T-helper 1 cell treated with Interleukin-12 subunit alpha and Interleukin-12 subunit beta and Interleukin-4 antibody, amounts not matched to agents 30 μg/mL and 1 μg/mL, for 36 hours (primary cell): Measurements from ENCODE around the gene SLC8A3.
A peak's percentile ranks its signal among the peaks of the same experiment; 100 is the strongest.

Source experiments
- H3K27ac Mint-ChIP-seq: one replicate; pipeline ENCODE4 v1.8.0; 2021; ENCODE audit warnings: mild to moderate bottlenecking, mixed read lengths
- H3K27me3 Mint-ChIP-seq: one replicate; pipeline ENCODE4 v1.8.0; 2021; ENCODE audit warnings: low read depth, mixed read lengths
- H3K36me3 Mint-ChIP-seq: one replicate; pipeline ENCODE4 v1.8.0; 2021; ENCODE audit warnings: low read depth, mixed read lengths
- H3K4me1 Mint-ChIP-seq: one replicate; pipeline ENCODE4 v1.8.0; 2021; ENCODE audit warnings: low read depth, mixed read lengths
- H3K4me3 Mint-ChIP-seq: one replicate; pipeline ENCODE4 v1.8.0; 2021; ENCODE audit warnings: mild to moderate bottlenecking, moderate library complexity, mixed read lengths
- H3K9me3 Mint-ChIP-seq: one replicate; pipeline ENCODE4 v1.8.0; 2021; ENCODE audit warnings: mixed read lengths

The SLC8A3 gene

GRCh38 chr14:70189456-70190077, 816 bp upstream of the SLC8A3 start:
- peaks cover 82% of the 10 kb centered on the region for H3K27me3 Mint-ChIP-seq
- H3K4me3 Mint-ChIP-seq, result peak overlapping the region; percentile 38
- peaks cover 11% of the 10 kb centered on the region for H3K4me1 Mint-ChIP-seq
- H3K9me3 Mint-ChIP-seq, result no peaks in the 10 kb centered on the region
- no peaks in the 10 kb centered on the region for H3K36me3 Mint-ChIP-seq
- no peak overlapping the region for H3K27ac Mint-ChIP-seq

GRCh38 chr14:70188322-70188658, 461 bp downstream of the SLC8A3 start:
- H3K27me3 Mint-ChIP-seq, result peaks cover 70% of the 10 kb centered on the region

DNA sequence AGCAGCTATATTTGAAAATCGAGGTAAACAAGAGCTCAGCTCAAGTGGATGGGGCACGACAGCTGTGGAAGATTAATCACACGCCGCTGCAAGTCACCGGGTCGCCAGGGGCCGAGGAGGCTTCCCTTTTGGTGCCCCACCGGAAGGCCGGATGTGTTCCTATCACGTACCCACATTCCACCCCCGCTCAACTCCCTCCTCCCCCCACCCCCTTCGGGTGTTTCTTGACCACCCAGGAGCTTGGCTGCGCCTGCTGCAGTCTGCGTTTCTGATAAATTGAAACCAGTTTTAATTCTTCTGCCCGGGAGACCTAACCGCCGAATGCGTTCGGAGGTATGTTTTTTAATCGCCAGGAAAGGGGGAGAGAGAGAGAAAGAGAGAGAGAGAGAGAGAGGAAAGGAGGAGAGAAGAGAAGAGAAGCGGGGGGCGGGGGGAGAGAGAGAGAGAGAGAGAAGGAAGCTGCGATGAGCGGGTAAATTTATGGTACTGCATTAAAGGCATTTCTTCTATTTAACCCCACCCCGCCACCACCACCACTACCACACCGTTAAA, 1.8 kb downstream of the SLC8A3 start:
- Mint-ChIP-seq H3K36me3 (no peaks in the 10 kb centered on the region), H3K4me1 (peaks cover 11% of the 10 kb centered on the region), H3K4me3 (peak overlapping the region; percentile 66), H3K27ac (no peak overlapping the region), H3K9me3 (no peaks in the 10 kb centered on the region), H3K27me3 (peaks cover 59% of the 10 kb centered on the region)

More at GRCh38 chr14:70188322-70188658, 461 bp downstream of the SLC8A3 start:
- peak overlapping the region; percentile 72 for H3K4me3 Mint-ChIP-seq
- H3K36me3 Mint-ChIP-seq, result no peaks in the 10 kb centered on the region
- no peak overlapping the region for H3K27ac Mint-ChIP-seq
- no peaks in the 10 kb centered on the region for H3K9me3 Mint-ChIP-seq
- peaks cover 11% of the 10 kb centered on the region for H3K4me1 Mint-ChIP-seq

- H3K9me3 Mint-ChIP-seq, result no peaks in the 10 kb centered on the region
- no peak overlapping the region for H3K4me3 Mint-ChIP-seq
- H3K27me3 Mint-ChIP-seq, result peaks cover 32% of the 10 kb centered on the region
- peaks cover 11% of the 10 kb centered on the region for H3K4me1 Mint-ChIP-seq
- H3K27ac Mint-ChIP-seq, result no peak overlapping the region
- no peaks in the 10 kb centered on the region for H3K36me3 Mint-ChIP-seq
Observed at GRCh38 chr14:70183991-70184390, 4.8 kb downstream of the SLC8A3 start.

DNA sequence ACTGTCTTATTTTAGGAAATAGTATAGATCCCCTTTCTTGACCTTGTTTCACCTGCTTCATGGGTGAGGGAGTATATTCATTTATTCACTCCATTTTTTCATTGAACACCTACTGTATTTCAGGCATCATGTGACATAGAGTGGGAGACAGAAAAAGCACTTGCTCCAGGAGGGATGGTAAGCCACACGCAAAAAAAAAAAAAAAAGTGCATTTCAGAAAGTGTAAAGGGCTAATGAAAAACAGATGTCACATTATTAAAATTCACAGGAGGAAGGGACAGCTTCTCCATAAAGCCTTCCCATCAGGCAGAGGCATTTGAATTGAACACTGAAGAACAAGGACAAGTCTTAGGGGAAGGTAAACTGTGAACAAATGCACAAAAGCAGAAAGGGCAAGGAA, 7.5 kb downstream of the SLC8A3 start:
- H3K27me3 Mint-ChIP-seq, result peaks cover 14% of the 10 kb centered on the region
- no peaks in the 10 kb centered on the region for H3K4me1 Mint-ChIP-seq
- H3K4me3 Mint-ChIP-seq, result no peak overlapping the region
- H3K27ac Mint-ChIP-seq, result no peak overlapping the region
- no peaks in the 10 kb centered on the region for H3K36me3 Mint-ChIP-seq
- H3K9me3 Mint-ChIP-seq, result no peaks in the 10 kb centered on the region

DNA sequence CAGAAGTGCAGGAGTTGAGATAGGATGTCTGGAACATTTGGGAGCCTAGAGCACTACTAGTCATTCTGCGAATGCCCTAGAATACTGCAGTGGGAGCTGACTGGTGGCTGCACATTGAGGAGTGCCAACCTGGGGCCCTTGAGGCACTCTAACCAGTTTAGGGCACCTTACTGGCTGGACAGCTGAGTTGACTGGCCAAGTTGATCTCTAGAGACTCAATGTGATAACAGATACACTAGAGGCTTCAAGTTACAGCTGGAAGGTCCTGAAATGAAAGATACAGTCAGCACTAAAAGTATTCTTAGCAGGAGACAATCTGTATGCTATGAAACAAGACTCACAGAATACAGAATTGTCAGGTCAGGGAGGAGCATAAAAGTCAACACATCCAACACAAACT, 8.0 kb downstream of the SLC8A3 start:
- no peaks in the 10 kb centered on the region for H3K36me3 Mint-ChIP-seq
- no peaks in the 10 kb centered on the region for H3K9me3 Mint-ChIP-seq
- no peak overlapping the region for H3K27ac Mint-ChIP-seq
- H3K4me1 Mint-ChIP-seq, result no peaks in the 10 kb centered on the region
- H3K27me3 Mint-ChIP-seq, result peaks cover 10% of the 10 kb centered on the region
- H3K4me3 Mint-ChIP-seq, result no peak overlapping the region

GRCh38 chr14:70177081-70177800, 11.5 kb downstream of the SLC8A3 start:
- no peaks in the 10 kb centered on the region for H3K9me3 Mint-ChIP-seq
- no peak overlapping the region for H3K4me3 Mint-ChIP-seq
- H3K4me1 Mint-ChIP-seq, result no peaks in the 10 kb centered on the region
- no peak overlapping the region for H3K27ac Mint-ChIP-seq
- no peaks in the 10 kb centered on the region for H3K36me3 Mint-ChIP-seq
- H3K27me3 Mint-ChIP-seq, result peaks cover 13% of the 10 kb centered on the region

DNA sequence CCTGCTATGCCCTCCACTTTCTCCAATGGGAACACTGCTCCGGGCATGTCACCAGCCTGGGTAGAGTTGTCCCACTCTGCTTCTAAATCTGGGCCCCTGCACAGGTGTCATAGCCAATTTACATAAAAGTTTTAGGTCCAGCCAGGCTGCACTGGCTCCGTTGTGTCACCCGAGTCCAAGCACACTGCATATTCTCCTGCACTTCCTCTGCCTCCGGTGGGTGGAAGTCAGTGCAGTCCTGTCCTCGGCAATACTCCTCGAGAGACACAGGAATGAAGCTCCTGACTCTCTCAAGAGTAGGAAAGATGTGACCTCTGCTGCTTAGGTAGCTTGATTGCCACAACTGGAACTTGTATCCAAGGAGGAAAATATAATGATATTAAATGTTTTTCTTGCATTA, 15.2 kb downstream of the SLC8A3 start:
- no peak overlapping the region for H3K4me3 Mint-ChIP-seq
- H3K36me3 Mint-ChIP-seq, result no peaks in the 10 kb centered on the region
- H3K27ac Mint-ChIP-seq, result no peak overlapping the region

GRCh38 chr14:70171726-70172125, 17.0 kb downstream of the SLC8A3 start:
- H3K4me3 Mint-ChIP-seq, result no peak overlapping the region
- no peaks in the 10 kb centered on the region for H3K4me1 Mint-ChIP-seq
- H3K27me3 Mint-ChIP-seq, result peaks cover 16% of the 10 kb centered on the region
- no peak overlapping the region for H3K27ac Mint-ChIP-seq
- no peaks in the 10 kb centered on the region for H3K9me3 Mint-ChIP-seq
- H3K36me3 Mint-ChIP-seq, result no peaks in the 10 kb centered on the region

More for the DNA sequence above, 15.2 kb downstream of the SLC8A3 start:
- H3K4me1 Mint-ChIP-seq, result no peaks in the 10 kb centered on the region
- peaks cover 16% of the 10 kb centered on the region for H3K27me3 Mint-ChIP-seq
- no peaks in the 10 kb centered on the region for H3K9me3 Mint-ChIP-seq

- H3K4me1 Mint-ChIP-seq, result no peaks in the 10 kb centered on the region
- no peak overlapping the region for H3K27ac Mint-ChIP-seq
- no peaks in the 10 kb centered on the region for H3K36me3 Mint-ChIP-seq
- H3K4me3 Mint-ChIP-seq, result no peak overlapping the region
- no peaks in the 10 kb centered on the region for H3K9me3 Mint-ChIP-seq
- peaks cover 16% of the 10 kb centered on the region for H3K27me3 Mint-ChIP-seq
Observed at GRCh38 chr14:70170976-70171375, 17.8 kb downstream of the SLC8A3 start.

- H3K4me3 Mint-ChIP-seq, result no peak overlapping the region
- H3K27ac Mint-ChIP-seq, result no peak overlapping the region
- peaks cover 13% of the 10 kb centered on the region for H3K27me3 Mint-ChIP-seq
- H3K9me3 Mint-ChIP-seq, result no peaks in the 10 kb centered on the region
- H3K36me3 Mint-ChIP-seq, result no peaks in the 10 kb centered on the region
- no peaks in the 10 kb centered on the region for H3K4me1 Mint-ChIP-seq
Observed at GRCh38 chr14:70168406-70168805, 20.3 kb downstream of the SLC8A3 start.

GRCh38 chr14:70166530-70167203, 22.1 kb downstream of the SLC8A3 start:
- no peak overlapping the region for H3K27ac Mint-ChIP-seq
- no peaks in the 10 kb centered on the region for H3K4me1 Mint-ChIP-seq
- H3K27me3 Mint-ChIP-seq, result peaks cover 7% of the 10 kb centered on the region
- H3K36me3 Mint-ChIP-seq, result no peaks in the 10 kb centered on the region
- no peak overlapping the region for H3K4me3 Mint-ChIP-seq
- H3K9me3 Mint-ChIP-seq, result no peaks in the 10 kb centered on the region

DNA sequence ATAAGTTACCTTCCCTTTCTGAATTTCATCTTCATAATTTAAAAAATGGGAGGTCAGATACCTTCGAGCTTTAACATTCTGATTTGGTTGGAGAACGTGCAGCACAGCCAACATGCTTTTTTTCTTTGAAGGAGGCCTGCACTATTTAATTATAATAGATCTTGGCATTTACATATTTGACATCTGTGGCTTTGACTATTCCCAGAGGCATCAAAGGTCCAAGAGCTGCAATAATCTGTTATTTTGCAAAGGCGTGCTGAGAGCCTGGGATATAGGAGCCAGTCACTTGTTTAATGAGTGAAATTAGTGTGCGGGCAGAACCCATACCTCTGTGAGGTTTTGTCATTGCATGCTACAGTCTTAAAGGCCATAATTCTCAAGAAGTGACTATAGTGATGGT, 26.4 kb downstream of the SLC8A3 start:
- no peak overlapping the region for H3K4me3 Mint-ChIP-seq
- peaks cover 4% of the 10 kb centered on the region for H3K27me3 Mint-ChIP-seq
- H3K9me3 Mint-ChIP-seq, result no peaks in the 10 kb centered on the region
- H3K27ac Mint-ChIP-seq, result no peak overlapping the region
- H3K36me3 Mint-ChIP-seq, result no peaks in the 10 kb centered on the region
- no peaks in the 10 kb centered on the region for H3K4me1 Mint-ChIP-seq

- Mint-ChIP-seq H3K4me1 (no peaks in the 10 kb centered on the region), H3K36me3 (no peaks in the 10 kb centered on the region), H3K27ac (no peak overlapping the region), H3K9me3 (no peaks in the 10 kb centered on the region), H3K27me3 (peaks cover 4% of the 10 kb centered on the region), H3K4me3 (no peak overlapping the region)
Observed at GRCh38 chr14:70156592-70156991, 32.2 kb downstream of the SLC8A3 start.

DNA sequence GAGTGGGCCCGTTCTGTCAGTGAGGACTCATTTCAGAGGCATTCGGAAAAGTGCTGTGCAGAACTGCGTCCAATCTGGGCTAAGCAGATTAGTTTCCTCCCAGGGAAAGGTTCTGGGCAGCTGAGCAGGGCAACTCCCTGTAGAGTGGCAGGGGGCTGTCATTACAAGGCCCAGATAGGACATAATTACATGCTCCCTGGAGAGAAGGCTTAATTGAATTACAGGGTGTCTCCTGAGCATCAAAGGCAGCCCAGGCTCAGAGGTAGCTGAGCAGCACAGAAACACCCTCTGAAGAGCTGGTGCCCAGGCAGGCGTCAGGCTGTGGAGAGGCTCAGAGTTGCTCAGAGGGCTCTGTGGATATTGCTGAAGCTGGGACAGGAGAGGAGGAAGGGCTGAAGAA, 36.0 kb downstream of the SLC8A3 start:
- H3K27me3 Mint-ChIP-seq, result no peaks in the 10 kb centered on the region
- H3K36me3 Mint-ChIP-seq, result no peaks in the 10 kb centered on the region
- H3K4me1 Mint-ChIP-seq, result no peaks in the 10 kb centered on the region
- H3K9me3 Mint-ChIP-seq, result no peaks in the 10 kb centered on the region
- no peak overlapping the region for H3K27ac Mint-ChIP-seq
- H3K4me3 Mint-ChIP-seq, result no peak overlapping the region
